Liver (tissue), 9 donors: Measurements from ENCODE around the gene ARV1. TPM values are rescaled to one million over a fixed set of nuclear protein-coding genes. Genes with fewer than 3 reads are reported as not detected.

ENCODE experiments used
- DNase-seq: peaks from one replicate; pipeline ENCODE4 v3.0.0-alpha.2; 2017; ENCODE audit warnings: low spot score
- H3K27ac ChIP-seq, 2 donors: one replicate each; pipeline ENCODE4 v1.7.0; 2013; ENCODE audit warnings: inconsistent platforms in 2 of 2, low read length in 2 of 2, control low read depth in 1 of 2, low read depth in 1 of 2, mild to moderate bottlenecking in 1 of 2
- H3K27me3 ChIP-seq, 4 donors: one replicate each; pipeline versions ENCODE4 v1.6.1 to v1.7.0; 2013; ENCODE audit warnings: low read length in 3 of 4, inconsistent platforms in 1 of 4, mild to moderate bottlenecking in 1 of 4, moderate library complexity in 1 of 4; ENCODE audit not compliant: control insufficient read depth in 4 of 4, insufficient read depth in 4 of 4
- H3K36me3 ChIP-seq, 4 donors: one replicate each; pipeline versions ENCODE4 v1.6.1 to v1.7.0; 2013; ENCODE audit warnings: low read length in 3 of 4, mild to moderate bottlenecking in 3 of 4, low read depth in 1 of 4, moderate library complexity in 1 of 4; ENCODE audit not compliant: control insufficient read depth in 4 of 4, insufficient read depth in 3 of 4
- H3K4me1 ChIP-seq, 4 donors: one replicate each; pipeline versions ENCODE4 v1.6.1 to v1.7.0; 2013; ENCODE audit warnings: low read length in 3 of 4, mild to moderate bottlenecking in 3 of 4, moderate library complexity in 1 of 4; ENCODE audit not compliant: control insufficient read depth in 4 of 4, insufficient read depth in 4 of 4
- H3K4me3 ChIP-seq, 3 donors: one replicate each; pipeline versions ENCODE4 v1.6.1 to v1.7.0; 2013; ENCODE audit warnings: low read length in 3 of 3, control low read depth in 1 of 3, low read depth in 1 of 3, mild to moderate bottlenecking in 1 of 3
- H3K9ac ChIP-seq, 2 donors: one replicate each; pipeline ENCODE4 v1.7.0; 2013; ENCODE audit warnings: low read length in 2 of 2, mild to moderate bottlenecking in 2 of 2, moderate library complexity in 2 of 2, control low read depth in 1 of 2, low read depth in 1 of 2
- H3K9me3 ChIP-seq, 4 donors: one replicate each; pipeline versions ENCODE4 v1.6.1 to v1.7.0; 2013; ENCODE audit warnings: low read length in 3 of 4; ENCODE audit not compliant: control insufficient read depth in 4 of 4
- ATF3 ChIP-seq: IDR thresholded peaks from 2 replicates; pipeline ENCODE4 v1.6.1; 2016; ENCODE audit warnings: antibody characterized with exemption
- EGR1 ChIP-seq, 2 donors: IDR thresholded peaks; 2 replicates each; pipeline ENCODE4 v1.6.1; 2016 to 2018; ENCODE audit warnings: antibody characterized with exemption in 2 of 2, low read depth in 2 of 2
- FOXA1 ChIP-seq: IDR thresholded peaks from 2 replicates; pipeline ENCODE4 v1.6.1; 2016; ENCODE audit warnings: antibody characterized with exemption
- HNF4A ChIP-seq, 2 donors: conservative IDR thresholded peaks; 2 replicates each; pipeline ENCODE4 v1.6.1; 2016; ENCODE audit warnings: antibody characterized with exemption in 2 of 2, mild to moderate bottlenecking in 2 of 2
- HNF4G ChIP-seq: IDR thresholded peaks from 2 replicates; pipeline ENCODE4 v1.6.1; 2016; ENCODE audit warnings: antibody characterized with exemption
- NR2F2 ChIP-seq: IDR thresholded peaks from 2 replicates; pipeline ENCODE4 v1.6.1; 2016; ENCODE audit warnings: antibody characterized with exemption
- RAD21 ChIP-seq, 2 donors: IDR thresholded peaks; 2 replicates each; pipeline ENCODE4 v1.6.1; 2016; ENCODE audit warnings: antibody characterized with exemption in 2 of 2, mild to moderate bottlenecking in 2 of 2
- REST ChIP-seq: IDR thresholded peaks from 2 replicates; pipeline ENCODE4 v1.6.1; 2016; ENCODE audit warnings: antibody characterized with exemption, mild to moderate bottlenecking
- RXRA ChIP-seq, 2 donors: IDR thresholded peaks; 2 replicates each; pipeline ENCODE4 v1.6.1; 2017 to 2018; ENCODE audit warnings: antibody characterized with exemption in 2 of 2, mild to moderate bottlenecking in 1 of 2
- SP1 ChIP-seq: IDR thresholded peaks from 2 replicates; pipeline ENCODE4 v1.6.1; 2018; ENCODE audit warnings: antibody characterized with exemption, mild to moderate bottlenecking
- YY1 ChIP-seq: IDR thresholded peaks from 2 replicates; pipeline ENCODE4 v1.6.1; 2016; ENCODE audit warnings: antibody characterized with exemption, mild to moderate bottlenecking
- WGBS: extraction: QIAGEN DNeasy Blood & Tissue Kit; methylation state at CpG from one replicate; pipeline ENCODE4 v1.1.7; 2013; 5-methylcytosine and 5-hydroxymethylcytosine counted together
- polyA plus RNA-seq, 2 donors: library from polyadenylated mRNA; stranded (reverse) in 1 of 2; unstranded in 1 of 2; fragments of 200-250 nt in 1 of 2; fragments of >200 nt in 1 of 2; fragmentation: Nextera tagmentation in 1 of 2; extraction: Ambion mirVana in 1 of 2; gene quantifications; one replicate each; pipeline versions ENCODE4 v1.2.1 to v1.2.3, GENCODE V29; 2013 to 2015
- total RNA-seq, 2 donors: library from RNA; depleted of rRNA; stranded (reverse); fragments of >200 nt; gene quantifications; one replicate each; pipeline ENCODE4 v1.2.3, GENCODE V29; 2014
- TF ChIP-seq, protein P1 (sequence below): IDR thresholded peaks from 2 replicates; pipeline ENCODE4 v1.6.1; 2016; ENCODE audit warnings: antibody characterized with exemption
- donor health status: healthy.
- donor health status: healthy.
- donor health status: healthy.
- donor health status: healthy.
- donor health status: healthy.

The ARV1 gene
- total and polyA plus RNA-seq, 4 donors, result 11.4 to 18.9 (median 14.6) TPM

GRCh38 chr1:230970432-230970831, 8.5 kb upstream of the ARV1 start:
- H3K36me3 ChIP-seq, result peaks cover 0 to 2% (median 0%) of the 10 kb centered on the region in 4 donors
- TF ChIP-seq RAD21 (IDR thresholded peaks at IDR 0.05), result no peak
- no peak for TF ChIP-seq EGR1 (IDR thresholded peaks at IDR 0.05; ENCODE audit: low read depth in 2 of 2)
- TF ChIP-seq REST, result no peak
- no peak for TF ChIP-seq RXRA (IDR thresholded peaks at IDR 0.05)
- no peak for TF ChIP-seq HNF4G
- TF ChIP-seq SP1, result no peak
- TF ChIP-seq ATF3, result no peak
- no peak for TF ChIP-seq NR2F2
- TF ChIP-seq FOXA1, result no peak
- peaks cover 3 to 7% (median 5%) of the 10 kb centered on the region in 4 donors for H3K4me1 ChIP-seq
- H3K9ac ChIP-seq, result no peak overlapping the region
- H3K27me3 ChIP-seq, result no peaks in the 10 kb centered on the region
- no peak overlapping the region for H3K4me3 ChIP-seq
- H3K27ac ChIP-seq, result no peak overlapping the region
- no peaks in the 10 kb centered on the region for H3K9me3 ChIP-seq
- no peak for DNase-seq
- 93% methylated on average over 5 of the region's 5 CpGs for WGBS

GRCh38 chr1:230971771-230972170, 7.1 kb upstream of the ARV1 start:
- Histone ChIP-seq H3K4me1 (peaks cover 0 to 5% (median 3%) of the 10 kb centered on the region in 4 donors), H3K9ac (no peak overlapping the region), H3K27ac (no peak overlapping the region), H3K9me3 (no peaks in the 10 kb centered on the region), H3K4me3 (no peak overlapping the region), H3K27me3 (no peaks in the 10 kb centered on the region), H3K36me3 (peaks cover 0 to 7% (median 0%) of the 10 kb centered on the region in 4 donors)
- TF ChIP-seq REST (no peak), FOXA1 (no peak), YY1 (no peak), RAD21 (IDR thresholded peaks at IDR 0.05) (no peak), HNF4A (conservative IDR thresholded peaks at IDR 0.05) (no peak), RXRA (IDR thresholded peaks at IDR 0.05) (no peak), HNF4G (no peak)
- TF ChIP-seq, protein P1, sequence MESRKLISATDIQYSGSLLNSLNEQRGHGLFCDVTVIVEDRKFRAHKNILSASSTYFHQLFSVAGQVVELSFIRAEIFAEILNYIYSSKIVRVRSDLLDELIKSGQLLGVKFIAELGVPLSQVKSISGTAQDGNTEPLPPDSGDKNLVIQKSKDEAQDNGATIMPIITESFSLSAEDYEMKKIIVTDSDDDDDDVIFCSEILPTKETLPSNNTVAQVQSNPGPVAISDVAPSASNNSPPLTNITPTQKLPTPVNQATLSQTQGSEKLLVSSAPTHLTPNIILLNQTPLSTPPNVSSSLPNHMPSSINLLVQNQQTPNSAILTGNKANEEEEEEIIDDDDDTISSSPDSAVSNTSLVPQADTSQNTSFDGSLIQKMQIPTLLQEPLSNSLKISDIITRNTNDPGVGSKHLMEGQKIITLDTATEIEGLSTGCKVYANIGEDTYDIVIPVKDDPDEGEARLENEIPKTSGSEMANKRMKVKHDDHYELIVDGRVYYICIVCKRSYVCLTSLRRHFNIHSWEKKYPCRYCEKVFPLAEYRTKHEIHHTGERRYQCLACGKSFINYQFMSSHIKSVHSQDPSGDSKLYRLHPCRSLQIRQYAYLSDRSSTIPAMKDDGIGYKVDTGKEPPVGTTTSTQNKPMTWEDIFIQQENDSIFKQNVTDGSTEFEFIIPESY, result no peak
- no peak for DNase-seq
